ENCODE data around the gene GABRR1.
"Not testable (repeated sequence)": the region's sequence is repeated elsewhere in the genome, so short reads cannot be mapped to it uniquely, and the experiment has no call there.

- not testable (repeated sequence) for TF ChIP-seq CTCF (IDR thresholded peaks at IDR 0.05 in 4 of 5, conservative IDR thresholded peaks at IDR 0.05 in 1 of 5); POLR2A (IDR thresholded peaks at IDR 0.05)
Measured at GRCh38 chr6:89128256-89128671, 88.9 kb downstream of the GABRR1 start.

Data from gastrocnemius medialis (tissue), 4 donors.